Activated CD8-positive, alpha-beta memory T cell treated with anti-CD3 and anti-CD28 coated beads, Interleukin-2, amount 50 U/mL, for 1 hour (primary cell): ENCODE results near the gene MED12.
"Not testable (repeated sequence)": the region's sequence is repeated elsewhere in the genome, so short reads cannot be mapped to it uniquely, and the experiment has no call there.

Experiments
- DNase-seq: peaks from one replicate; pipeline ENCODE4 v3.0.0-alpha.2; 2020; ENCODE audit errors: extremely low read depth

Gene MED12

GRCh38 chrX:71162981-71163380 lies 44.6 kb downstream of the MED12 start:
- no peak for DNase-seq

DNA sequence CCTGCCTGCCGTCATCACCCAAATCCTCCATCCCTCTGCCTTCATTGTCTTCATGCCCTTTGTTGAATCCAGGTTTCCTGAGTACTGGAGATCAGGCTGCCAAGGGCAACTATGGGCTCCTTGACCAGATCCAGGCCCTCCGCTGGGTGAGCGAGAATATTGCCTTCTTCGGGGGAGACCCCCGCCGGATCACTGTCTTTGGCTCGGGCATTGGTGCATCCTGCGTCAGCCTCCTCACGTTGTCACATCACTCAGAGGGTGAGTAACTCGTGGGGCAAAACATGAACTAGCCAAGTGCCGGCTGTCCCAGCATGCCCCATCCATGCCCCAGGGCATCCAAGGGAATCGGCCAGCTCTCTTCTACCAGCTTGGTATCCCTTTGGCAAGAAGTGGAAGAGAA lies 45.7 kb downstream of the MED12 start:
- DNase-seq: no peak

- no peak for DNase-seq
These were observed 48.1 kb downstream of the MED12 start for GRCh38 chrX:71166461-71166860.

DNA sequence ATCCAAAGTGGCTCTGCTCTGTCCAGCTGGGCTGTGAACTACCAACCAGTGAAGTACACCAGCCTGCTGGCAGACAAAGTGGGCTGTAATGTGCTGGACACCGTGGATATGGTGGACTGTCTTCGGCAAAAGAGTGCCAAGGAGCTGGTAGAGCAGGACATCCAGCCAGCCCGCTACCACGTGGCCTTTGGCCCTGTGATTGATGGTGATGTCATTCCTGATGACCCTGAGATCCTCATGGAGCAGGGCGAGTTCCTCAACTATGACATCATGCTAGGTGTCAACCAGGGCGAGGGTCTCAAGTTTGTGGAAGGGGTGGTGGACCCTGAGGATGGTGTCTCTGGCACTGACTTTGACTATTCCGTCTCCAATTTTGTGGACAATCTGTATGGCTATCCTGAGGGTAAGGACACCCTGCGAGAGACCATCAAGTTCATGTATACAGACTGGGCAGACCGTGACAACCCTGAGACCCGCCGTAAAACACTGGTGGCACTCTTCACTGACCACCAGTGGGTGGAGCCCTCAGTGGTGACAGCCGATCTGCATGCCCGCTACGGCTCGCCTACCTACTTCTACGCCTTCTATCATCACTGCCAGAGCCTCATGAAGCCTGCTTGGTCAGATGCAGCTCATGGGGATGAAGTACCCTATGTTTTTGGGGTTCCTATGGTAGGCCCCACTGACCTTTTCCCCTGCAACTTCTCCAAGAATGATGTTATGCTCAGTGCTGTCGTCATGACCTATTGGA lies 48.8 kb downstream of the MED12 start:
- no peak for DNase-seq

DNA sequence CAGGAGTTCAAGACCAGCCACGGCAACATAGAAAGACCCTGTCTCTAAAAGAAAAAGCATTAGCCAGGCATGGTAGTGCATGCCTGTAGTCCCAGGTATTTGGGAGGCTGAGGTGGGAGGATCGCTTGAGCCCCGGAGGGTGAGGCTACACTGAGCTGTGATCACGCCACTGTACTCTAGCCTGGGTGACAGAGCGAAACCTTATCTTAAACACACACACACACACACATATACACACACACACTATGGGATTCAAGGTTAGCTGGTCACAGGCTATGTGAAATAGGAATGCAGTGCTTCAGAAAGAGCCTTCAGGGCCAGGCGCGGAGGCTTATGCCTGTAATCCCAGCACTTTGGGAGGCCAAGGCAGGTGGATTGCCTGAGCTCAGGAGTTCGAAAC lies 49.7 kb downstream of the MED12 start:
- DNase-seq: no peak

GRCh38 chrX:71169586-71169985 lies 51.2 kb downstream of the MED12 start:
- DNase-seq: no peak

DNA sequence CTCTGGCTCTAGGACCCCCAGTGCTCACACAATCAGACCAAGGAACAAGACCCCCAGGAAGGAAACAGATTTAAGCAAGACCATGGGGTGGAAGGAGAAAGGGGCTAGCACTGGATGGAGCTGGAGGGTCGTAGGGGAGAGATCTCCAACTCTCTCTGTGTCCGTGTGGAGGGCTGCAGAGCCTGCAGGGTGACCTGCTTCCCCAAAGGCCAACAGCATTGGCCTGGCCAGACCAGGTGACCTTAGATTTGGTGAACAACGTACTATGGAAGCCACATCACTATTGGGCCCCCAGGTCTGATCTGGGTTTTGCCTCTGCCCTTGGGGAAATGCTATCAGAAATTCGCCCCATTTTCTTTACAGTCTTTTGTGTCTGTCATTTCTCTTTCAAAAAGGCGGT lies 52.3 kb downstream of the MED12 start:
- DNase-seq: no peak

DNA sequence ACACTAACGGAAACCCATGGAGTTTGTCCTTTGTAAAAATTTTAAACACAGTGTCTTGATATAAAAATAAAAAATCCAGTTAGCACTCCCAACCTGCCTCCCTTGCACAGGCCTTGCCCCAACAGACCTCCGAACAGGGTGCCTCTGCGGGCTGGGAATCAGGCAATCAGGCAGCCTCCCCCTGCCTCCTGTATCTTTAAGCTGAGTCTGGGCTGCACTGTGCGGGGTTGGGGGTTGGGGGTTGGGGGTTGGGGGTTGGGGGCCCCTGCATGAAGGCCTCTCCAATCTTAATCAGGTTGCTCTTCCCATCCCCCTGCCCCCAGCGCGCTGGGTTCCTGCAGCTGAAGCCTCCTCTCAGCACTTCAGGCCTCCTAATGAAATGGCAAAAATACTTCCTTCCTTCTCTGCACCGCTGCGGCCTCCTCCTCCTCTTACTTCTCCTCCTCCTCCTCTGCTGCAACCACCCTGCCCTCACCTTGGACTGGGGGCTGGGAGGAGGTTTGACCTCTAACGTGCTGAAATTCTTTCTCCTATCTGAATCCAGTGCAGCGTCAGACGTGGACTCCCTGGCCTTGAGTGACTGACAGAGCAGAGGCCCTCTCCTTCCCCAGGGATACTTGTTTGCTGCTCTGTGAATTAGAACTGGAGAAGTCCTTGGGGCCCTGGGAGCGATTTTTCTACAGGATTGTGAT lies 52.9 kb downstream of the MED12 start:
- DNase-seq: no peak

GRCh38 chrX:71173440-71173839 lies 55.0 kb downstream of the MED12 start:
- no peak for DNase-seq

- DNase-seq: no peak
These were observed 56.4 kb downstream of the MED12 start for GRCh38 chrX:71174795-71175194.

- no peak for DNase-seq
These were observed 57.1 kb downstream of the MED12 start for GRCh38 chrX:71175531-71175930.

GRCh38 chrX:71177327-71177726 lies 58.9 kb downstream of the MED12 start:
- DNase-seq: no peak

- DNase-seq: no peak
These were observed 60.5 kb downstream of the MED12 start for GRCh38 chrX:71178908-71179307.

- DNase-seq: not testable (repeated sequence)
These were observed 62.3 kb downstream of the MED12 start for GRCh38 chrX:71180579-71181265.

GRCh38 chrX:71181558-71181909 lies 63.1 kb downstream of the MED12 start:
- DNase-seq: no peak

GRCh38 chrX:71181910-71182799 lies 63.8 kb downstream of the MED12 start:
- DNase-seq: peak; percentile 68

GRCh38 chrX:71182871-71183270 lies 64.5 kb downstream of the MED12 start:
- DNase-seq: no peak

GRCh38 chrX:71183341-71183740 lies 64.9 kb downstream of the MED12 start:
- no peak for DNase-seq

GRCh38 chrX:71184092-71184491 lies 65.7 kb downstream of the MED12 start:
- no peak for DNase-seq

DNA sequence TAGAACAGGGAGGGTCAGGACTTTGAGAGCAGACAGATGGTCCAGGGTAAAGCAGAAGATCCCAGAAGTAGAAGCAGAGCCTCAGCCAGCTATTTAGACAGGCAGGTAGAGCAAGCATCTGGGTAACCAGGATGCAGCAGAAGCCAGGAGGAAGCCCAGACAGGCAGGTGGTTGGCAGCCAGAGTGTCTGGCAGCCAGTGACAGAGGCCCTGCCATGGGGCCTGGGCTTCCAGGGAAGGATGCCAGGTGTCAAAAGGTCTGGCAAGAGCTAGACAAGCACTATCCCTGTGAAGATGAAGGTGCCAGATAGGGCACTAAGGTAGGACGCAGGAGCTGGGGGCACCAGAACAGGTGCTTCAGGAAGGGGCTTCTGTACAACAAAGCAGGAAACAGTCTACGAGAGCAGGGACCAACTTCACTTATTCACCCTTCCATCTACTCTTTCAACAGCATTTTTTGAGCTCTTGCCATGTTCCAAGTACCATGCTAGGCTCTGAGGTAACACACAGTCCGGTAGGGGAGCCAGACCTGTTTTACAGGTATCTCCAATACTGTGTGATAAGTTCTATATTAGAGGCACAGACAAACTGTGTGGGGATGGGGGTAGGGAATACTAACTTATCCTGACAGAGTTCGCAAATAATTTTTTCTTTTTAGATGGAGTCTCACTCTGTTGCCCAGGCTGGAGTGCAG lies 66.6 kb downstream of the MED12 start:
- no peak for DNase-seq

DNA sequence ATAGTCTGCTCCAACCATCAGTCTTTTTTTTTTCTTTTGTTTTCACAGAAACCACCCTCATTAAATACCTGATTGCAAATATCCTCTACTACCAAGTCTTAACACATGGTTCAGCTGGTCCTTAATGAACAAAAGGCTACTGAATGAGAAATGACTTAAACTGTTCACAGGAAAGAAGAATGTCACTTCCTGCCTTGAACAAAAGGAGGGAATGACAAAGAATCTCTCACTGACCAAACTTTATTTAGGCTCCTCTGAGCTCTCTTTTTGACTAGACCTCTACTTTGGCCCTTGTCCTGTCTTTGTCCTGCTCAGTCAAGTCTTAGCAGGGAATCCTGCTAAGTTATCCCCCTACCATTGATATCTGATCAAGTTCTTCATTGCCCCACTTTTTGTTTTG lies 72.9 kb downstream of the MED12 start:
- no peak for DNase-seq
